ENCODE results near the gene KCNE3. TPM values are rescaled to one million over a fixed set of nuclear protein-coding genes. Genes with fewer than 3 reads are reported as not detected.
A peak's percentile ranks its signal among the peaks of the same experiment; 100 is the strongest.

The KCNE3 gene
- total RNA-seq, 1 experiment from 2014 or later = 0.73 TPM

DNA sequence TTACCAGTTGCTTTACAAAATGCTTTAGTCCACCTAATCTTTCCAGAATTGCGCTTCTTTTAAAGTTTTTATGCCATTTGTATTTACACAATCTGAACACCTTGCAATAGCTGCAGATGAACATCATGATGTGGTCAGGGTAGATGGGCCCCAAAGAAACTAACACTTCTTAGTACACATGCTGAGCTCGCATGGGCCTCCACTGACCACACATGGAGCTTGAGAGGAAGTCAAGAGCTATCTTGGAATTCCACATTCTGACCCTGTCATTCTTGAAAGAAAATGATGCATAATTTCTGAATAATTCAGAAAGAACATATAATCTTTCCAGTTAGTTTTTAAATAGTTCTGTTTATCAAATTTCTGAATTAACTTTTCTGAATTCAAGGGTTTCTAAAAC lies 18.5 kb upstream of the KCNE3 start:
- CTCF ChIA-PET = no interaction called here

DNA sequence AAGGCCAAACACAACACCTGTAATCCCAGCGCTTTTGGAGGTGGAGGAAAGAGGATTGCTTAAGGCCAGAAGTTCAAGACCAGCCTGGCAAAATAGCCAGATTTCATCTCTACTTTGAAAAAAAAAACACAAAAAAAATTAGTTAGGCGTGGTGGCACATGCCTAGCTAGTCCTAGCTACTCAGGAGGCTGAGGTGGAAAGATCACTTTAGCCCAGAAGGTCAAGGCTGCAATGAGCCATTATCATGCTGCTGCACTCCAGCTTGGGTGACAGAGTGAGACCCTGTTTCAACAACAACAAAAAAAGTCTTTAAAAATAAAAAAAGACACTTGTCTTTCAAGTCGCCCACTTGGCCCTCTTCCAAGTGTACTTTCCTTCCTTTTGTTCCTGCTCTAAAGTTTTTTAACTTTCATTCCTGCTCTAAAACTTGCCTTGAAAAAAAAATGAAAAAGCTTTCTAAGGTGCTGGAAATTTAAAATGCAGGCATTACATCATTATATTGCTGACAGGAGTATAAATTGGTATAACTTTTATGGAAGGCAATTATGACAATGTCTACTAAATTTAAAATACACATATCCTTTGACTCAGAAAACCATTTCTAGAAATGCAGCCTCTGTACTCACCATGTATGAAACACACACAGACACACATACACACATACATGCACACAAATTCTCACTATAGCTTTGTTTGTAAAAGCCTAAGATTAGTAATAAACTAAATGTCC lies 13.5 kb upstream of the KCNE3 start:
- no peaks in the 10 kb centered on the region for H3K36me3 ChIP-seq (ENCODE audit: low read depth, low read length)
- intact Hi-C loops (cut with micrococcal nuclease) = no loop called here
- no peak for TF ChIP-seq EZH2 (IDR thresholded peaks at IDR 0.05; ENCODE audit: low read length, unreplicated experiment)
- TF ChIP-seq EZH2phosphoT487 (IDR thresholded peaks at IDR 0.05; ENCODE audit: borderline replicate concordance, low read length) = no peak
- TF ChIP-seq, protein P1, sequence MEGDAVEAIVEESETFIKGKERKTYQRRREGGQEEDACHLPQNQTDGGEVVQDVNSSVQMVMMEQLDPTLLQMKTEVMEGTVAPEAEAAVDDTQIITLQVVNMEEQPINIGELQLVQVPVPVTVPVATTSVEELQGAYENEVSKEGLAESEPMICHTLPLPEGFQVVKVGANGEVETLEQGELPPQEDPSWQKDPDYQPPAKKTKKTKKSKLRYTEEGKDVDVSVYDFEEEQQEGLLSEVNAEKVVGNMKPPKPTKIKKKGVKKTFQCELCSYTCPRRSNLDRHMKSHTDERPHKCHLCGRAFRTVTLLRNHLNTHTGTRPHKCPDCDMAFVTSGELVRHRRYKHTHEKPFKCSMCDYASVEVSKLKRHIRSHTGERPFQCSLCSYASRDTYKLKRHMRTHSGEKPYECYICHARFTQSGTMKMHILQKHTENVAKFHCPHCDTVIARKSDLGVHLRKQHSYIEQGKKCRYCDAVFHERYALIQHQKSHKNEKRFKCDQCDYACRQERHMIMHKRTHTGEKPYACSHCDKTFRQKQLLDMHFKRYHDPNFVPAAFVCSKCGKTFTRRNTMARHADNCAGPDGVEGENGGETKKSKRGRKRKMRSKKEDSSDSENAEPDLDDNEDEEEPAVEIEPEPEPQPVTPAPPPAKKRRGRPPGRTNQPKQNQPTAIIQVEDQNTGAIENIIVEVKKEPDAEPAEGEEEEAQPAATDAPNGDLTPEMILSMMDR (conservative IDR thresholded peaks at IDR 0.05; ENCODE audit: low read depth, low read length) = no peak
- no peak overlapping the region for H3K9ac ChIP-seq (ENCODE audit: low read length)
- ChIA-PET CTCF (no interaction called here), POLR2A (ENCODE audit: unreplicated experiment) (no interaction called here)
- H3K9me3 ChIP-seq (ENCODE audit: low read length) = no peaks in the 10 kb centered on the region
- H3K79me2 ChIP-seq (ENCODE audit: low read length) = no peaks in the 10 kb centered on the region
- no peaks in the 10 kb centered on the region for H3K27me3 ChIP-seq (ENCODE audit: low read length)
- H4K20me1 ChIP-seq (ENCODE audit: low read length) = no peaks in the 10 kb centered on the region
- H3K4me3 ChIP-seq (ENCODE audit: low read length) = no peak overlapping the region
- H2AFZ ChIP-seq (ENCODE audit: low read length) = no peak overlapping the region
- no peaks in the 10 kb centered on the region for H3F3A ChIP-seq (ENCODE audit: low read length, unreplicated experiment)
- no peak overlapping the region for H3K4me2 ChIP-seq (ENCODE audit: low read length)
- no TSS peak for BruUV-seq (replicated peaks)
- DNase-seq = no peak
- peaks cover 8% of the 10 kb centered on the region for H3K4me1 ChIP-seq (ENCODE audit: insufficient read depth, low read length)
- H3K9me2 ChIP-seq (replicated peaks; ENCODE audit: low read length) = no peaks in the 10 kb centered on the region
- no peak for ATAC-seq
- H3K27ac ChIP-seq (ENCODE audit: low read length) = no peak overlapping the region

More for the DNA sequence above, 18.5 kb upstream of the KCNE3 start:
- Histone ChIP-seq H4K20me1 (ENCODE audit: low read length) (no peaks in the 10 kb centered on the region), H2AFZ (ENCODE audit: low read length) (no peak overlapping the region), H3K9ac (ENCODE audit: low read length) (no peak overlapping the region), H3F3A (ENCODE audit: low read length, unreplicated experiment) (no peaks in the 10 kb centered on the region), H3K79me2 (ENCODE audit: low read length) (no peaks in the 10 kb centered on the region), H3K9me3 (ENCODE audit: low read length) (no peaks in the 10 kb centered on the region), H3K4me1 (ENCODE audit: insufficient read depth, low read length) (no peaks in the 10 kb centered on the region), H3K4me3 (ENCODE audit: low read length) (no peak overlapping the region), H3K9me2 (replicated peaks; ENCODE audit: low read length) (no peaks in the 10 kb centered on the region), H3K27me3 (ENCODE audit: low read length) (no peaks in the 10 kb centered on the region), H3K4me2 (ENCODE audit: low read length) (no peak overlapping the region), H3K36me3 (ENCODE audit: low read depth, low read length) (no peaks in the 10 kb centered on the region), H3K27ac (ENCODE audit: low read length) (no peak overlapping the region)
- POLR2A ChIA-PET (ENCODE audit: unreplicated experiment) = no interaction called here
- TF ChIP-seq EZH2phosphoT487 (IDR thresholded peaks at IDR 0.05; ENCODE audit: borderline replicate concordance, low read length) = no peak
- TF ChIP-seq, protein P1 (conservative IDR thresholded peaks at IDR 0.05; ENCODE audit: low read depth, low read length) = no peak
- TF ChIP-seq EZH2 (IDR thresholded peaks at IDR 0.05; ENCODE audit: low read length, unreplicated experiment) = no peak
- intact Hi-C loops (cut with micrococcal nuclease) = no loop called here
- ATAC-seq (no peak), DNase-seq (no peak)
- BruUV-seq (replicated peaks) = no TSS peak

DNA sequence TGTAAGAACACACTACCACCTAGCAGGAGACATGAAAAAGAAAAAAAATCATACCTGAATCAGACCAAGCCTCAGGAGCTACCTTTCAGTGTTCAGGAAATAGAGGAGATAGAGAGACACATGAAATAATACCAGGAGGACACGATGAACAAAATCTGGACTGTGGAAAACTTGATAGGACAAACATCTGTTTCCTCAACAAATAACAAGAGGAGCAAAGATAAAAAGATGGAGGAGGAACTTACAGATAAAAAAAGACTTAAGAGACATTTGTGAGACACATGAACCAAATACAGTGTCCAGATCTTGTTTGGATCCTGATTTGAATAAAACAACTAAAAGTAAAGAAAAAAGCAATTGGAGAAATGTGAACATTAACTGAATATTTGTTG lies 12.4 kb upstream of the KCNE3 start:
- H2AFZ ChIP-seq (ENCODE audit: low read length) = 0 out of 2 replicates have a peak overlapping the region, but pooled peaks have one; percentile 37
- no peak for TF ChIP-seq EZH2 (IDR thresholded peaks at IDR 0.05; ENCODE audit: low read length, unreplicated experiment)
- TF ChIP-seq, protein P1 (conservative IDR thresholded peaks at IDR 0.05; ENCODE audit: low read depth, low read length) = no peak
- TF ChIP-seq EZH2phosphoT487 (IDR thresholded peaks at IDR 0.05; ENCODE audit: borderline replicate concordance, low read length) = no peak
- ATAC-seq (no peak), DNase-seq (no peak)
- no peaks in the 10 kb centered on the region for H3K9me3 ChIP-seq (ENCODE audit: low read length)
- H3K36me3 ChIP-seq (ENCODE audit: low read depth, low read length) = no peaks in the 10 kb centered on the region
- peaks cover 8% of the 10 kb centered on the region for H3K4me1 ChIP-seq (ENCODE audit: insufficient read depth, low read length)
- H4K20me1 ChIP-seq (ENCODE audit: low read length) = no peaks in the 10 kb centered on the region
- H3K9ac ChIP-seq (ENCODE audit: low read length) = no peak overlapping the region
- no peaks in the 10 kb centered on the region for H3K79me2 ChIP-seq (ENCODE audit: low read length)
- POLR2A ChIA-PET (ENCODE audit: unreplicated experiment) = no interaction called here
- intact Hi-C loops (cut with micrococcal nuclease) = no loop called here
- no TSS peak for BruUV-seq (replicated peaks)
- H3K4me2 ChIP-seq (ENCODE audit: low read length) = no peak overlapping the region
- H3K27me3 ChIP-seq (ENCODE audit: low read length) = no peaks in the 10 kb centered on the region
- no peaks in the 10 kb centered on the region for H3F3A ChIP-seq (ENCODE audit: low read length, unreplicated experiment)
- H3K27ac ChIP-seq (ENCODE audit: low read length) = peak overlapping the region; percentile 16; the same call in 1 of the 2 replicates
- H3K4me3 ChIP-seq (ENCODE audit: low read length) = no peak overlapping the region
- CTCF ChIA-PET = interaction anchor here (0.6 kb wide), 2 partner anchors 13 to 108 kb away, joined by 4 to 6 read pairs; no protein-coding TSS in a partner anchor
- no peaks in the 10 kb centered on the region for H3K9me2 ChIP-seq (replicated peaks; ENCODE audit: low read length)
